Activated naive CD8-positive, alpha-beta T cell treated with anti-CD3 and anti-CD28 coated beads, Interleukin-2, amount 50 U/mL, for 16 hours (primary cell): ENCODE results near the gene NUP214.
"Not testable (repeated sequence)": the region's sequence is repeated elsewhere in the genome, so short reads cannot be mapped to it uniquely, and the experiment has no call there.

ENCODE experiments used
- DNase-seq: peaks from one replicate; pipeline ENCODE4 v3.0.0-alpha.2; 2020; ENCODE audit warnings: low read depth, low spot score

The NUP214 gene

GRCh38 chr9:131096269-131097125, 28.9 kb upstream of the NUP214 start, which contains the start of gene AIF1L:
AIF1L (plus strand) TSS chr9:131096531; CDS start chr9:131096630, 99 bp downstream.
- DNase-seq: no peak

- DNase-seq: no peak
Observed at GRCh38 chr9:131097126-131097947, 28.0 kb upstream of the NUP214 start.

DNA sequence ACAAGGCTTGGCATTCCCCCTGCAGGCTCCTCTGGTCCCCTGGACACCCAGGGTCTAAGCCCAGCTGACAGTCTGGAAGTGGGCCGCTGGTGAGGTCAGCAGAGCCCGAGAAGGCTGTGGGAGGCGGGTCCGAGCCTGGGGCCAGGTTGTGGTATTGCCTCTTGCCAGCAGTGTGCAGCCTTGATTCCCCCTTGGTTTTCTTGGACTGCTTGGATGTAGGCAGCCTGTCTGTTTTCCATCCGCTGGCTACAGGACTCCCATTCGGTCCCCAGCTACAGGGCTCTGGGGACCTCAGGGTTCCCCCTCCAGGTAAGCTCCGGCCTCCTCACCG, 27.5 kb upstream of the NUP214 start:
- no peak for DNase-seq

GRCh38 chr9:131098391-131099101, 26.8 kb upstream of the NUP214 start:
- no peak for DNase-seq

DNA sequence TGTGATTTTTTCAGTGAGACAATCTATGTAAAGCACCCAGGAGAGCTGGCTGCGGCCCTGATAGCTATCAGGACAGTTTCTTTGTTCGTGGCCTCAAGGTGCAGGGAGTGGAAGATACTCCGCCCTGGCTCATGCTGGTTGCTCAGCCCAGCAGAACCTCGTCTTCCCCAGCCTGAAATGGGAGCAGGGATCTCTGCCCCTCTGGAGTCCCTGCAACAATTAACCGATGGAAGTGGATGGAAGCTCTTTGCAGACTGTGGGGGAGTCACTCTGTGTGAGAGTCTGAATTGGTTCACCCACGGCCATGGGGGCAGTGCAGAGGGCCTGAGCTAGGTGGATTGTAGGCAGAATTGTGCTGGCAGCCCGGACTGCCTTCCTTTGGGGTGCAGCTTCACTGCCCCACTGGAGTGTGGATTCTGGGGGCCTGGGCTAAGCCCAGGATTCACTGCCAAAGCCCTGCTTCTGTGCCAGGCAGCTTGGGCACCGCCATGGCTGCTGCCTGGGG, 26.2 kb upstream of the NUP214 start:
- no peak for DNase-seq

- DNase-seq: not testable (repeated sequence)
Observed at GRCh38 chr9:131099845-131100244, 25.5 kb upstream of the NUP214 start.

- DNase-seq: no peak
Observed at GRCh38 chr9:131100445-131100844, 24.9 kb upstream of the NUP214 start.

GRCh38 chr9:131101207-131101964, 24.0 kb upstream of the NUP214 start:
- DNase-seq: no peak

DNA sequence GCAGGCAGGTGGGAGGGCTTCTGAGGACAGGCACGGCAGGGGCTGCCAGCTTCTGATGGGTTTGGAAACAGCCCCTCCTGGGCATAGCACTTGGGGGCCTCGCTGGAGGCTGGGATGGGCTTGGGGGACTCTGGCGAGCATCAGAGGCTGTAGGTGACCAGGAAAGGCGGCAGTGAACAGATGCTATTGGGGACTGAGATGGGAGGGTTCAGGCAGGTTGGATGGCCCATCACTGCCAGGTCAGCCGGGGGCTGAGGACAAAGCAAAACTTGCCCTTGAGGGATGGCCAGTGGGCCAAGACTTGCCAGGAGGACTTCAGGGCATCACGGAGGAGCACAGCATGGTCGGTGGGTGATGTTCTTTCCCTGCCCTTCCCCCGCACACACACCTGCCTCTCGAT, 22.4 kb upstream of the NUP214 start:
- no peak for DNase-seq

GRCh38 chr9:131103535-131103934, 21.9 kb upstream of the NUP214 start:
- no peak for DNase-seq

GRCh38 chr9:131104016-131104740, 21.2 kb upstream of the NUP214 start:
- DNase-seq: no peak

- DNase-seq: no peak
Observed at GRCh38 chr9:131105952-131106351, 19.4 kb upstream of the NUP214 start.

GRCh38 chr9:131107760-131108159, 17.6 kb upstream of the NUP214 start:
- no peak for DNase-seq

DNA sequence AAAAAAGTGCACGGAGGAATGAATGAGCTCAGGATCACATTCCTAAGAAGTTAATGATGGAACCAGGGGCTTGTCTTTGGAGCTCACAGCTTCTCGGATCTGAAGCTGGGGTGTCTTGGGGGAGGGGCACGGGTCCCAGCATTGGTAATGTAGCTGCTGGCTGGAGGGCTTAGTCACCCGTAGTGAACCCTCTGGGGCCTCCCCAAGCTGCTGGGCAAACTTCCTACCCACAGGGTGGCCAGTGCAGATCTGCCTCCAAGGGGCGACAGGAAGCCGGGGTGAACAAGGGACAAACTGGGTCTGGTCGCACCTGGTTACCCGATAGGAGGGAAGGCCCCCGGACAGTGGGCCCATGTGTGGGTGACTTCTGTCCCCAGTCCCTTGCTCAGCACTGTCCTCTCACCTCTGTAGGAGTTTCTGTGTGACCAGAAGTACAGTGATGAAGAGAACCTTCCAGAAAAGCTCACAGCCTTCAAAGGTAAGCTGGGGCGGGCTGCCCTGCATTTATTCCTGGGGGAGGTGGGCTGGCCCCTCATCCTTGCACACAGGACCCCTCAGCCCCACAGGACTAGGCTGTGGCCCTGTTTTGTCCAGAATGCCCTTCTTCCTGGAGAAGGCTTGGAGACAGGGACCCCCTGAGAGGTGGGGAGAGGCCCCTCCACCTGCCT, 14.1 kb upstream of the NUP214 start:
- no peak for DNase-seq

- no peak for DNase-seq
Observed at GRCh38 chr9:131111854-131112311, 13.5 kb upstream of the NUP214 start.

- DNase-seq: no peak
Observed at GRCh38 chr9:131112374-131113154, 12.8 kb upstream of the NUP214 start.

DNA sequence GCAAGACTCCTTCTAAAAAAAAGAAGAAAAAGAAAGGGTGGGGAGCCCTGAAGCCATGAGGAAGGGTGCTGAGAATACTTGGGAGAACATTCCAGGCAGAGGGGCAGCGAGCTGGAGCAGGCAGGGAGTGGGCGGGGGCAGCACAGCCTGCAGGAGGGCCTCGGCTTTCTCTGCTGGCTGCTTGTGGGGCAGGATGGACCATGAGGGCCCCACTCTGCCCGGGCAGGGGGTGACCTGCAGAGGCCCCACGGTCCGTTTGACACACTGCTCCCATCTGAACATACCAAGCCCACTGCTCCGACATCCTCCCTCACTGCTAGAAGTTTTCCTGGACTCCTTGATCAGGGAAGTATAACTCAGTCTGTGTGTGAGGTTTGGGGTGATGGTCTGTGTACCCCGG, 11.7 kb upstream of the NUP214 start:
- no peak for DNase-seq

DNA sequence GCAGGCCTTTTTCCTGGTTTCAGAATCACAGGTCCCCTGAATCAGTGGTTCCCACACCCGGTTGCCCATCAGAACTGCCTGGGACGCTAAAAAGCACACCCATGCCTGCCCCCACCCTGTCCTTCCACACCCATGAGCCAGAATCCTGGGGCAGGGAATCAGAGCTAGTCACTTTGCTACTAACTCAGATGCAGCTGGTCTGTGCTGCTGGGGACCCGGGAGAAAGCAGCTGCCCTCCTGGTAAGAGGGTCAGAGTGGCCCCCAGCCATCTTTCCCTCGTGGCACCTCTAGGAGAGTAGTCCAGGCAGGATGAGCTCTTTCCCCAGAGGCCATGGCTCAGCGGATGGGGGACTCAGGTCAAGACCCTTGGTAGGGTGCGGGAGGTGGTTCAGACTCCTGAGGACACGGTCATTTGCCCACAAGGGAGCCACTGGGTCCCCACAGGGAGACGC, 11.3 kb upstream of the NUP214 start:
- DNase-seq: no peak

- not testable (repeated sequence) for DNase-seq
Observed at GRCh38 chr9:131115360-131115742, 10.0 kb upstream of the NUP214 start.
